AG10803 (cell line): ENCODE measurements around the gene IL2.

Experiments used
- DNase-seq: peaks from one replicate; pipeline ENCODE4 v3.0.0; 2010; ENCODE audit warnings: low read depth
- H3K4me3 ChIP-seq: 2 replicates; pipeline ENCODE4 v1.5.1; 2011; ENCODE audit warnings: mild to moderate bottlenecking, low read length, control low read depth
- TF ChIP-seq, protein P1 (sequence below): conservative IDR thresholded peaks from 2 replicates; pipeline ENCODE4 v1.5.1; 2011; ENCODE audit warnings: mild to moderate bottlenecking, low read length, control low read depth, inconsistent platforms

IL2 gene

DNA sequence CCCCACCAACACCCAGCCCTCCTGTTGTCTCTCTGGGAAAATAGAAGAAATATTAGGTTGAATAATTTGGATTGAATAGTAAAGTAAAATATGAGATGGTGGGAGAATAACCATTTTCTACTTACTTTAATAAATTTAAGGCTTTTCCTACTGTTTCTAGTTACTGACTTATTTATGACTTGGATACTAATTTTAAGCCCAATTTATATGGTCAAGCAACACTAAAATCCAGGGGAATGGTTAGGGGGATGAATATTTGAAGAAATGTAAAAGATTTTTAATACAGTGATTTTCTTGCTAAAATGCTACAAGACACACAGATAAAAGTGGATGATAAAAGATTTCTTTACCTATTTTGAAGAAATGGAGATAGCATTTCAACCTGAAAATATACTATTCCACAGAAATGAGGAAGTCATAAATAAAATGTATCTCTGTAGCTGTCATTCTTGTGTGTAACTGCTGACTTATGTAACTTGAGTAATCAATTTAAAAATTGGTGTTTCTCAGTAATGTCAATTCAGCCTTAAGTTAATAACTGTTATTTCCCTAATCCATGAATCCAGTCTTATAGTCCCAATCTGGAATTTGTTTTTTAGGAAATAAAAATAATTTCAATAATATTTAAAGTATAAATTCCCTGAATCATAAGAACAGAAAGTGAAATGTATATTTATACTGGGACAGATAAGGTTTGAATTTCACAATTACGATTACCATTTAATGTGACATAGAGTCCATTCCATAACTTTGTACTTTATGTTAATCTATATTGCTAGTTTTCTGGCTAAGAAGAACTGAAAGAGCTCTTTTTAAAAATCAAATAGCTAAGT lies 24.3 kb upstream of the IL2 start:
- TF ChIP-seq, protein P1, sequence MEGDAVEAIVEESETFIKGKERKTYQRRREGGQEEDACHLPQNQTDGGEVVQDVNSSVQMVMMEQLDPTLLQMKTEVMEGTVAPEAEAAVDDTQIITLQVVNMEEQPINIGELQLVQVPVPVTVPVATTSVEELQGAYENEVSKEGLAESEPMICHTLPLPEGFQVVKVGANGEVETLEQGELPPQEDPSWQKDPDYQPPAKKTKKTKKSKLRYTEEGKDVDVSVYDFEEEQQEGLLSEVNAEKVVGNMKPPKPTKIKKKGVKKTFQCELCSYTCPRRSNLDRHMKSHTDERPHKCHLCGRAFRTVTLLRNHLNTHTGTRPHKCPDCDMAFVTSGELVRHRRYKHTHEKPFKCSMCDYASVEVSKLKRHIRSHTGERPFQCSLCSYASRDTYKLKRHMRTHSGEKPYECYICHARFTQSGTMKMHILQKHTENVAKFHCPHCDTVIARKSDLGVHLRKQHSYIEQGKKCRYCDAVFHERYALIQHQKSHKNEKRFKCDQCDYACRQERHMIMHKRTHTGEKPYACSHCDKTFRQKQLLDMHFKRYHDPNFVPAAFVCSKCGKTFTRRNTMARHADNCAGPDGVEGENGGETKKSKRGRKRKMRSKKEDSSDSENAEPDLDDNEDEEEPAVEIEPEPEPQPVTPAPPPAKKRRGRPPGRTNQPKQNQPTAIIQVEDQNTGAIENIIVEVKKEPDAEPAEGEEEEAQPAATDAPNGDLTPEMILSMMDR = no peak
- no peak overlapping the region for H3K4me3 ChIP-seq
- DNase-seq = no peak

DNA sequence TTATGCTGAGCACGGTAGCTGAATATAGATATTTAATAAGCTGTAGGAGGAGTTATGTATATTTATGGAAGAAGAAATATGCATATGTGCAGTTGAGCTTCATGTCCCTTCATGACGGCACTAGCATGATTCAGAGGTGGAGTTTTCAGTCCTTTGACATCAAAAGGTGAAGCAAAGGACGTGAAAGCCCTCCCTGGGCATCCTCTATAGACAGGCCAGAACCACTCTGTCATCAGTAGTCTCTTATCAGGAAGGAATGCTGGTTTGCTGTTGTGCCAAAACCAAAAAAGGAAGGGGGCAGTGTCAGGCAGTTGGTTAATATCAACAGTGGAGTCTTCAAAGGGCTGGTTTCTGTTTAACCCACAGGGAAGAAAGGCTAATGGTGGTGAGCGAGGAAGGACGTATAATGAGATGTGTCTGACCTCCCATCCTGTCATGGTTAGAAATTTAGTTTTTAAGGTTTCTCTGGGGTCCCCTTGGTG lies 23.5 kb upstream of the IL2 start:
- peak; percentile 13 for DNase-seq
- TF ChIP-seq, protein P1 = no peak
- H3K4me3 ChIP-seq = no peak overlapping the region

DNA sequence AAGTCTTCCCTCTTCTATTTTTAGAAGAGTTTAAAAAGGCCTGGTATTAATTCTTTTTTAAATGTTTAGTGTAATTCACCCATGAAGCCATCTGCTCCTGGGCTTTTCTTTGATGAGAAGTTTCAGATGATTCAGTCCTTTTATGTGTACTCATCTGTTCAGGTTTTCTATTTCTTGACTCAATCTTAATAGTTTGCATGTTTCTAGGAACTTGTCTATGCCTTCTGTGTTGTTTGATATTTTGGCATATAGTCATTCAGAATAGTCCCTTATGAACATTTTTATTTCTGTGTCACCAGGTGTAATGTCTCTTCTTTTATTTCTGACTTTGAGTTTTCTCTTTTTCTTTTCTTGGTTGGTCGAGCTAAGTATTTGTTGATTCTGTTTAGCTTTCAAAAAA lies 20.2 kb upstream of the IL2 start:
- TF ChIP-seq, protein P1 = no peak
- no peak overlapping the region for H3K4me3 ChIP-seq
- DNase-seq = no peak

DNA sequence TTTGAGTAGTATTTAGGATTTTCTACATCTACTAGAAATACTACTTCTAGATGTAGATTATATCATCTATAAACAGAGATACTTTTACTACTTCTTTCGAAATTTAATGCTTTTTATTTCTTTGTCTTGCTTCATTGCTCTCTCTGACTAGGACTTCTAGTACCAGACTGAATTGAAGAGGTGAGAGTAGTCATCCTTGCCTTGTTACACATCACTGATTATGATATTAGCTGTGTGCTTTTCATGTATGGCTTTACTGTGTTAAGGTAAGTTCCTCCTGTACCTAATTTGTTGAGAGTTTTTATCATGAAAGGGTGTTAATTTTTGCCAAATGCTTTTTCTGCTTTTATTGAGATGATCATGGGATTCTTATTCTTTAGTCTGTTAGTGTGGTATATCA lies 19.6 kb upstream of the IL2 start:
- TF ChIP-seq, protein P1 = no peak
- no peak overlapping the region for H3K4me3 ChIP-seq

DNA sequence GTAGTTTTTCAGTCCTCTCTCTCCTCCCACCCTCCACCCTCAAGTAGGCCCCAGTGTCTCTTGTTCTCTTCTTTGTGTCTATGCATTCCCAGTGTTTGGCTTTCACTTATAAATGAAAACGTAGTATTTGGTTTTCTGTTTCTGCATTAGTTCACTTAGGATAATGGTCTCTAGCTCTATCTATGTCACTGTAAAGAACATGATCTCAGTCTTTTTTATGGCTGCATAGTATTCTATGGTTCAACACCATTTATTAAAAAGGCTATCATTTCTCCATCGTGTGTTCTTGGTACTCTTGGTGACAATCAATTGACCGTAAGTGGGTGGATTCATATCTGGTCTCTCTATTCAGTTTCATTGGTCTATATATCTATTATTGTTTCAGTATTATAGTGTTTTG lies 18.7 kb upstream of the IL2 start:
- TF ChIP-seq, protein P1 = no peak
- no peak for DNase-seq
- H3K4me3 ChIP-seq = no peak overlapping the region

More for the DNA sequence above, 19.6 kb upstream of the IL2 start:
- no peak for DNase-seq

DNA sequence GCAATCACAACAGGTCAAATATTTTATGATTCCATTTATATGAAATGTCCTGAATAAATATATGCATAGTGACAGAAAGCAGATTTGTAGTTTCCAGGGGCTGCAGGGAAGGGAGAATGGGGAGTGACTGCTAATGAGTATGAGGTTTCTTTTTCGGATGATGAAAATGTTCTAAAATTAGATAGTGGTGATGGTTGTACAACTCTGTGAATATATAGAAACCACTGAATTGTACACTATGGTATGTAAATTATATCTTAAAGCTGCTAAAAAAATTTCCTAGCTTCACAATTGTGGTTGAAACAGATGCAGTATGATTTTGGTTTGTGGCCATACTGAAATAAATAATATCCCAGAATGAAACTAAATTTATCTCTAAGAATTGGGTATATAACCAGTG lies 12.9 kb upstream of the IL2 start:
- TF ChIP-seq, protein P1 = no peak
- H3K4me3 ChIP-seq = no peak overlapping the region
- DNase-seq = no peak

DNA sequence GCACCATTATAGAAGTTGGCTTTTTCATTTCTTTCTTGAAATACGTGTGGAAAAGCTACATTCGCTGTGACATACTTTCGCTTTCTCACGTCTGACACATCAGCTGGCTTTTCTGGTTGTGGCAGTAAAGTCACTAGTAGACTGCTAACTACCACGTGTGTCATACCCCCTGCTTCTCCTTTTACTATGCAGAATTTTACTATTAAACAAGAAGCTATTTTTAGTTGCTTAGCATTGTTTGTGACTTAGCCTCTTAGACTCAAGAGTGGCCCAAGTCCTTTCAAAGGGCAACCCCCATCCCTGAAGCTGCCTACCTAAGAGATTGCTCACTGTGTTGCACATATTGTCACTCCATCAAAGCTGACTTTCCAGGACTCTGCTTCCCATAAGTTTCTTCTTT lies 2.1 kb upstream of the IL2 start:
- TF ChIP-seq, protein P1 = no peak
- peak; percentile 21 for DNase-seq
- peak overlapping the region; percentile 41 for H3K4me3 ChIP-seq
